ENCODE measurements around the gene CNTN1. TPM values are rescaled to one million over a fixed set of nuclear protein-coding genes. Genes with fewer than 3 reads are reported as not detected.

CNTN1 gene
- total RNA-seq, 1 donor: 0.54 TPM

GRCh38 chr12:40953076-40953475, 260.8 kb downstream of the CNTN1 start:
- DNase-seq (ENCODE audit: low read depth in 2 of 3, low spot score in 2 of 3): no peak

DNA sequence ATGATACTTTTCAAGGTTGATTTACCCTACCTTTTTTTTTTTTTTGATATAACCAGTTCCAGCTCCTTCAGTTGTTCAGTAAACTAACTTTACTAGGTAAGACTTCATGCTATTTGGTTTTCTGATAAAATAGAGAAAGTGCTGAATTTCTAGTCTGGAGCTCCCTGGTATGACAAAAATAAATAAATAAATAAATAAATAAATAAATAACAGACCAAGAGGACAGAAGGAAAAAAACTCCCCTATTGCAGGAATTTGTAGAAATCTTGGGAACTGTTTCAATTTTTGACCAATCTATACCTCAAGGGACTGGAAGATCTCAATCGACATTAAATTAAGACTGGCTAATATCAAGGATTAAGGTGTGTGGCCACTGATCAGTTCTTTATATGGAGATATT, 265.2 kb downstream of the CNTN1 start:
- no peak for DNase-seq (ENCODE audit: low read depth in 2 of 3, low spot score in 2 of 3)

GRCh38 chr12:40959041-40959440, 266.8 kb downstream of the CNTN1 start:
- DNase-seq (ENCODE audit: low read depth in 2 of 3, low spot score in 2 of 3): no peak

GRCh38 chr12:40963751-40964150, 271.5 kb downstream of the CNTN1 start:
- DNase-seq (ENCODE audit: low read depth in 2 of 3, low spot score in 2 of 3): no peak

GRCh38 chr12:40969796-40970195, 277.6 kb downstream of the CNTN1 start:
- DNase-seq (ENCODE audit: low read depth in 2 of 3, low spot score in 2 of 3): no peak

DNA sequence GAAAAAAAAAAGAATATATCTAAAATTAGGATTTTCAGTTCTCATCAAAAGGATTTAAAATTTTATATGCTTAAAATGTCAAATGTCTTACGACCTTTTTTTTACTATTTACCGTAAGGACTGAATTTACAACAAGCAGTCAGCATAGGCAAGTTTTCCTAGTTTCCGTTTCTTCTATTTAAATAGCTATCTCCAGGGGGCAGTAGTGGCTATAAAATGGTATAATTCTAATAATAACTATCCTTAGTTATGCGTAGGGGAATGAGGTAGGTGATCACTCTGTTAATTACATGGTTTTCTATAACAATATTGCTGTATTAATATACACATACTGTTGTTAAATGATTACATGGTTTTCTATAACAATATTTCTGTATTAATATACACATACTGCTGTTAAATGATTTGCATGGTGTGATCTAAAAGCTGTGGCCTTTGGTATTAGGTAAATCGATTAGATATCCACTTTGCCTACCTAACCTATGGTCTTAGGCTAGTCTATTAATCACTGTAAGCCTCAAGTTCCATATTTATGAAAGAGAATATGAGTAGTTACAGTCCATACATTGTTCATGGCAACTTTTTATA, 278.2 kb downstream of the CNTN1 start:
- peak in 1 of 3 donors; percentile 49 for DNase-seq (ENCODE audit: low read depth in 2 of 3, low spot score in 2 of 3)

- DNase-seq (ENCODE audit: low read depth in 2 of 3, low spot score in 2 of 3): no peak
Measured at GRCh38 chr12:40971911-40972310, 279.7 kb downstream of the CNTN1 start.

DNA sequence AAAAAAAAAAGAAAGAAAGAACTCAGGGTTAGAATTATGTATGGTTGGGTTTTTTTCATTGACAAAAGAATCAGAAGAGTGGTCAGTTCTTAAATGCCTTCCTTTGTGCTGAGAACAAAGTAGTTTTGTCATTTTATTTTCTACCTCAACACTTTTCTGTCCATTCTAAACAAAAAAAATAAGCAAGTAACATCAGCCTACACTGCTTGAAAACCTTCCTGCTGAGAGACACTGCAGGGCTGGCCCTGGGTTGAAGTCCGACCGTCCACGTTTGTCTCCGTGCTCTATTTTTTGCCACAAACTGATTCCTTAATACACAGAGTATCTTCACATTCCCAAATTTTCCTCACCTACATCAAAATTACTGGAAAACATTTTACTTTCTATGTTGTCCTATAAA, 284.3 kb downstream of the CNTN1 start:
- DNase-seq (ENCODE audit: low read depth in 2 of 3, low spot score in 2 of 3): no peak

- no peak for DNase-seq (ENCODE audit: low read depth in 2 of 3, low spot score in 2 of 3)
Measured at GRCh38 chr12:40980427-40980961, 288.3 kb downstream of the CNTN1 start.

GRCh38 chr12:40986001-40986400, 293.8 kb downstream of the CNTN1 start:
- DNase-seq (ENCODE audit: low read depth in 2 of 3, low spot score in 2 of 3): no peak

DNA sequence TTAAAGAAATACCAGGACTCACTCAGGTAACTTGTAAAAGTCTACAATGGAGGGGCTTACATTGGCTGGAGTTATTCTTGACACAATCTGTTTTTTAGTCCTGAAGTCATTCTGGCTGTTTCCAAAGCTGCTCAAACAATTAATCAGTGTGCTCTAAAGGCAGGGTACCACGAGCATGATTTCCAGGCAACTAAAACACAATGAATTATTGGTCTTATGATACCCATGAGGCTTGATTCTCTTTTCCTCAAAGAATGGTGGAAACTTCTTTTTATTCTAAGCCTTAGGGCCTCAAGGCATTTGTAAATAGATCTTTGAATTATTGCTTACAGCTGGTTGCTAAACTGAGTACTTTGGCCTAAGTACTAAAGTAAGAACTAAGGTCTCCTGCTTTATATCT, 296.1 kb downstream of the CNTN1 start:
- no peak for DNase-seq (ENCODE audit: low read depth in 2 of 3, low spot score in 2 of 3)

- DNase-seq (ENCODE audit: low read depth in 2 of 3, low spot score in 2 of 3): no peak
Measured at GRCh38 chr12:40988824-40989223, 296.6 kb downstream of the CNTN1 start.

DNA sequence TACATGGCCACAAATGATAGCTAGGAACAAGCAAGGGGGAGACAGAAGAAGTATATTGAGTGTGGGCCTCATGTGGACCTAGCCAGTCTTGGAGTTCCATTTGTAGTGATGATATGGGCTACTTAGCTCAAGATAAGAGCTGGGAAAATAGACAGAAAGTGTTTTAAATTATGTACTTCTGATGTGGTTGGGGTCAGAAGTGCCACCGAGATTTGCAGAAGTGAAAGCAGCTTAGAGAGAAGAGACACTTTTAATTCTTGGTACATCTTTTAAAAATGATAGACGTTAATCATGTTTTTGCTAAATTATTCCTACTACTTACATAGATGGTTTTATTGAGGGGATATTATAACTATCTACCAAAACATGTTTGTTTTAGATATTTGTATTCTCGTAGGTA, 297.5 kb downstream of the CNTN1 start:
- DNase-seq (ENCODE audit: low read depth in 2 of 3, low spot score in 2 of 3): no peak

DNA sequence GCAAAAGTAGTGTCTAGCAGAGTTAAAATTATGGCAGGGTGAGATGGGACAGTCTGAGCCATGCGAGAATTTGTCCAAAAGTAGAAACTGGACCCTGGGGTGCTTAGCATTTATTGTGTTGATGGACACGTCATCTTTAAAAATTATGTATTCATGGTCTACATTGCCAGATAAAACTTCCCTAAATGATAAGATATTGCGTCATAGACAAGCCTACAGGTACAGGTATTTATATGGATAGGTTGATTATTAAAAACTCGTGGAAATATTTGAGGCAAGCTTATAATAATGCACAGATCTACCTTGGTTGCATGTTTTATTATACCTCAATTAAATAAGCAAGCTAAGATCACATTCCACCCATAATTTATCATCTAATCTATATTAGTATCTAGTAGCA, 299.9 kb downstream of the CNTN1 start:
- no peak for DNase-seq (ENCODE audit: low read depth in 2 of 3, low spot score in 2 of 3)

- DNase-seq (ENCODE audit: low read depth in 2 of 3, low spot score in 2 of 3): no peak
Measured at GRCh38 chr12:40992674-40993073, 300.4 kb downstream of the CNTN1 start.

GRCh38 chr12:40993158-40993557, 300.9 kb downstream of the CNTN1 start:
- DNase-seq (ENCODE audit: low read depth in 2 of 3, low spot score in 2 of 3): no peak

GRCh38 chr12:40996091-40996490, 303.9 kb downstream of the CNTN1 start:
- no peak for DNase-seq (ENCODE audit: low read depth in 2 of 3, low spot score in 2 of 3)

- no peak for DNase-seq (ENCODE audit: low read depth in 2 of 3, low spot score in 2 of 3)
Measured at GRCh38 chr12:40999210-40999609, 307.0 kb downstream of the CNTN1 start.

DNA sequence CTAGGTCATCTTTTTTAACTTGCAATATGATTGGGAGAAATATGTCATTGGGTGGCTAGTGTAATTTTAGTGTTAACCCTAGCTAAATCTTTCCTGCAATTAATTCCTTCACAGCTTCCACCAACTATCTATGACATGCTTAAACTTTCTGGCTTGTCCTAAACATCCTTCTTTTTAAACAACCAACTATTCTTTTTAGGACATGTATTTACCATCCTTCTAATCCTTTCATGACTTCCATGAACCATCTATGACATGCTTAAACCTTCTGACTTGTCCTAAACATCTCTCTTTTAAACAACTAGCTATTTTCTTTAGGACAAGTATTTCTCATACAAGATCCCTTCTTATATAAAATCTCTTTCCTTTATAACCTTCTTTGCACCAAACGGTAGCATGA, 316.2 kb downstream of the CNTN1 start:
- no peak for DNase-seq (ENCODE audit: low read depth in 2 of 3, low spot score in 2 of 3)

DNA sequence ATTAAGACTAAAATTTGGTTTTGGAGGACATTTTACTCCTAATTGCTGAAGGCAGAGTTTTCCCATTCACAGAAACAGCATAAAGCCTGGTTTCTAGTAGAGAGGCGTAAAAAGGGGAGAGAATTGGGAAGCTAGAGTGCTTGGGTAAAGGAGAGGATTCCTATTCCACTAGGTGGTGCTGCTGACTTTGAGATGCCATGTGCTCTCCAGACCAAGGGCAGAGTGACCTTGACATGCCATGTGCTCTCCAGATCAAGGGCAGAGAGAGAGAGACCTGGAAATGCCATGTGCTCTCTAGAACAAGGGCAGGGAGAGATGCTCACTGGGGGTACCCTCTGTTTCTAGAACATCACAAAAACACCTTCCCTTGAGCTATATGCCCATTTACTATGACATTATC, 319.7 kb downstream of the CNTN1 start:
- no peak for DNase-seq (ENCODE audit: low read depth in 2 of 3, low spot score in 2 of 3)

DNA sequence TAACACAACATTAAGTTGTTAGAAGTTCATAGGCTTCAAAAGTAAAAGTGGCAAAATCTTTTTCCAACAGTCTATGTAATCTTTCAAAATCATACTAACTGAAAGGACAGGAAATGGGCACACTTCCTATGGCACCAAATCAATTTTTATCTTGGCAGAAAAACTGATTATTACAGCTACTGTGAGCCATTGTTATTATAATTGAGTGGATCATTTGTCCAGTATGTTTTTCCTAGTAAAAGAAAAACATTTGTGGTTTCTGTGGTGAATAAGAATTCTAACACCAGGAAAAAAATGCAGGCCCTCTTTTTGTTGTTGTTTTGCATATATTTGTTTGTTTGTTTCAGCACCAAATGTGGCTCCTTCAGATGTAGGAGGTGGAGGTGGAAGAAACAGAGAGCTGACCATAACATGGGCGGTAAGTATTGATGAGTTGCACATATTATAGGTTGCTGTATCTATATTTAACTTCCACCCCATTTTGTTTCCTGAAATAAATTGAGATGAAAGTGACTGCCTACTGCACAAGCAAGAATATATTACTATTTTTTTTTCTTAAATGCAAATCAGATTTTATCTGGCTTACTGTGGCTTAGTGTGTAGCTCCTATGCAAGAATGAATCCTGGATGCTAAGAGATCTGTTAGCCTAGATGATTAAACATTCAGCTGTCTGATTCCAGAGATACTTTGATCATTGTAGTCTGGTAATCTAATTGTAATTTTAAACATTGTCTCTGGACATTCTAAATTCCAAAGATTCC, 321.8 kb downstream of the CNTN1 start:
- DNase-seq (ENCODE audit: low read depth in 2 of 3, low spot score in 2 of 3): no peak

DNA sequence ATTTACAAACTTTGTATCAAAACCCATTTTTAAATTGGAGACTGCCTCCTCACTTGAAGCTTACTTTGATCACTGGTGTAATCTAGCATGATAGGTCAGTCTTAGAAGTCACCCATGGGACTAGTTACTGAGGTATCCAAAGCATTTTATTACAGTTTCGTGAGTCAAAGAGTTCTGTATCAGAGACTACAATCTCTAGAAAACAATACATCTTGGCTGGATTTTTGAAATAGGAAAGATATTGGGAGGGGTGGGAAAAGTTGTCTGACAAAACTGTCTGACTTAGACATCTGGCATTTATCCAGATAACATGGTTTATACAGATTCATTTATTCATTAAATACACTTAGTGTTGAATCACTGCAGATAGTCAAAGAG, 322.4 kb downstream of the CNTN1 start:
- DNase-seq (ENCODE audit: low read depth in 2 of 3, low spot score in 2 of 3): no peak

Data from hematopoietic multipotent progenitor cell (in vitro differentiated cells).